ENCODE results near the gene BCL11A. TPM values are rescaled to one million over a fixed set of nuclear protein-coding genes. Genes with fewer than 3 reads are reported as not detected.

Gene BCL11A
- total RNA-seq, 1 experiment from 2014 or later: 0.29 TPM

GRCh38 chr2:60569680-60570111, 16.2 kb upstream of the BCL11A start:
- peaks cover 4% of the 10 kb centered on the region for H3K27me3 ChIP-seq (replicated peaks; ENCODE audit: control insufficient read depth, insufficient read depth, low read length)
- H3K4me3 ChIP-seq (ENCODE audit: low read depth, low read length): no peak overlapping the region
- Mint-ChIP-seq H3K9me3 (ENCODE audit: unreplicated experiment) (no peaks in the 10 kb centered on the region), H3K36me3 (ENCODE audit: insufficient read depth, unreplicated experiment) (no peaks in the 10 kb centered on the region), H3K27me3 (ENCODE audit: insufficient read depth, unreplicated experiment) (peaks cover 21% of the 10 kb centered on the region), H3K4me1 (ENCODE audit: low read depth, unreplicated experiment) (no peaks in the 10 kb centered on the region), H3K27ac (ENCODE audit: unreplicated experiment) (no peak overlapping the region), H3K4me3 (ENCODE audit: unreplicated experiment) (no peak overlapping the region)
- no peaks in the 10 kb centered on the region for H3K9me3 ChIP-seq
- ChIA-PET POLR2A (no interaction called here), CTCF (interaction anchor here (0.7 to 1.6 kb wide), 2 partner anchors 9 to 12 kb away, joined by 3 to 6 read pairs; no protein-coding TSS in a partner anchor)
- no peaks in the 10 kb centered on the region for H3K4me1 ChIP-seq
- intact Hi-C loops (cut with micrococcal nuclease; ENCODE audit: unreplicated experiment): no loop called here
- H3K36me3 ChIP-seq (ENCODE audit: control insufficient read depth, insufficient read depth, low read length): no peaks in the 10 kb centered on the region
- no TSS peak for BruUV-seq (replicated peaks)
- DNase-seq: no peak
- TF ChIP-seq CTCF (IDR thresholded peaks at IDR 0.05; ENCODE audit: insufficient read depth in 1 of 2, low read depth in 1 of 2, low read length in 1 of 2, severe bottlenecking in 1 of 2, unreplicated experiment in 1 of 2): no peak

- ChIA-PET POLR2A (no interaction called here), CTCF (interaction anchor here (0.6 kb wide), 1 partner anchor 14 kb away, joined by 3 read pairs; no protein-coding TSS in a partner anchor)
- peaks cover 22% of the 10 kb centered on the region for H3K27me3 Mint-ChIP-seq (ENCODE audit: insufficient read depth, unreplicated experiment)
- TF ChIP-seq CTCF (IDR thresholded peaks at IDR 0.05; ENCODE audit: insufficient read depth in 1 of 2, low read depth in 1 of 2, low read length in 1 of 2, severe bottlenecking in 1 of 2, unreplicated experiment in 1 of 2): no peak
- Histone ChIP-seq H3K27me3 (replicated peaks; ENCODE audit: control insufficient read depth, insufficient read depth, low read length) (peaks cover 4% of the 10 kb centered on the region), H3K36me3 (ENCODE audit: control insufficient read depth, insufficient read depth, low read length) (no peaks in the 10 kb centered on the region), H3K9me3 (no peaks in the 10 kb centered on the region), H3K4me3 (ENCODE audit: low read depth, low read length) (no peak overlapping the region), H3K4me1 (no peaks in the 10 kb centered on the region)
- DNase-seq: no peak
- no peak overlapping the region for H3K27ac Mint-ChIP-seq (ENCODE audit: unreplicated experiment)
- no TSS peak for BruUV-seq (replicated peaks)
- H3K9me3 Mint-ChIP-seq (ENCODE audit: unreplicated experiment): no peaks in the 10 kb centered on the region
- no peak overlapping the region for H3K4me3 Mint-ChIP-seq (ENCODE audit: unreplicated experiment)
- intact Hi-C loops (cut with micrococcal nuclease; ENCODE audit: unreplicated experiment): no loop called here
- H3K4me1 Mint-ChIP-seq (ENCODE audit: low read depth, unreplicated experiment): no peaks in the 10 kb centered on the region
- H3K36me3 Mint-ChIP-seq (ENCODE audit: insufficient read depth, unreplicated experiment): no peaks in the 10 kb centered on the region
Observed at GRCh38 chr2:60567919-60568768, 14.7 kb upstream of the BCL11A start.

- ChIA-PET POLR2A (no interaction called here), CTCF (interaction anchor here (1.7 kb wide), 1 partner anchor 14 kb away, joined by 7 read pairs; no protein-coding TSS in a partner anchor)
- Histone ChIP-seq H3K9me3 (no peaks in the 10 kb centered on the region), H3K4me3 (ENCODE audit: low read depth, low read length) (no peak overlapping the region), H3K27me3 (replicated peaks; ENCODE audit: control insufficient read depth, insufficient read depth, low read length) (peaks cover 4% of the 10 kb centered on the region), H3K36me3 (ENCODE audit: control insufficient read depth, insufficient read depth, low read length) (no peaks in the 10 kb centered on the region), H3K4me1 (no peaks in the 10 kb centered on the region)
- no TSS peak for BruUV-seq (replicated peaks)
- no peaks in the 10 kb centered on the region for H3K4me1 Mint-ChIP-seq (ENCODE audit: low read depth, unreplicated experiment)
- H3K4me3 Mint-ChIP-seq (ENCODE audit: unreplicated experiment): no peak overlapping the region
- H3K27ac Mint-ChIP-seq (ENCODE audit: unreplicated experiment): no peak overlapping the region
- TF ChIP-seq CTCF (IDR thresholded peaks at IDR 0.05; ENCODE audit: insufficient read depth in 1 of 2, low read depth in 1 of 2, low read length in 1 of 2, severe bottlenecking in 1 of 2, unreplicated experiment in 1 of 2): no peak
- H3K36me3 Mint-ChIP-seq (ENCODE audit: insufficient read depth, unreplicated experiment): no peaks in the 10 kb centered on the region
- H3K27me3 Mint-ChIP-seq (ENCODE audit: insufficient read depth, unreplicated experiment): peaks cover 21% of the 10 kb centered on the region
- intact Hi-C loops (cut with micrococcal nuclease; ENCODE audit: unreplicated experiment): no loop called here
- H3K9me3 Mint-ChIP-seq (ENCODE audit: unreplicated experiment): no peaks in the 10 kb centered on the region
- no peak for DNase-seq
Observed at GRCh38 chr2:60567096-60567495, 13.6 kb upstream of the BCL11A start.

All from Caco-2 (cell line).